ENCODE data around the gene ALPL. TPM values are rescaled to one million over a fixed set of nuclear protein-coding genes. Genes with fewer than 3 reads are reported as not detected.

The ALPL gene
- total and polyA plus RNA-seq, 4 donors, result 3.3 to 93.1 (median 40.7) TPM

- WGBS, result 94% methylated on average over 15 of the region's 15 CpGs
- peaks cover 8 to 21% (median 11%) of the 10 kb centered on the region in 4 donors for H3K4me1 ChIP-seq (ENCODE audit: control insufficient read depth in 4 of 4, insufficient read depth in 4 of 4, low read length in 3 of 4)
- no peaks in the 10 kb centered on the region for H3K27me3 ChIP-seq (ENCODE audit: control insufficient read depth in 4 of 4, insufficient read depth in 4 of 4, low read length in 3 of 4)
- H3K9me3 ChIP-seq (ENCODE audit: control insufficient read depth in 4 of 4, low read length in 3 of 4), result no peaks in the 10 kb centered on the region
- no peak overlapping the region for H3K9ac ChIP-seq (ENCODE audit: low read depth in 1 of 2, low read length in 2 of 2)
- TF ChIP-seq NR2F2 (IDR thresholded peaks at IDR 0.05), result peak; percentile 28
- TF ChIP-seq EGR1 (IDR thresholded peaks at IDR 0.05; ENCODE audit: low read depth in 2 of 2), result no peak
- TF ChIP-seq ATF3 (IDR thresholded peaks at IDR 0.05), result no peak
- DNase-seq (ENCODE audit: low spot score), result no peak
- no peak overlapping the region for H3K4me3 ChIP-seq (ENCODE audit: low read depth in 1 of 3, low read length in 3 of 3)
- peaks cover 0 to 16% (median 9%) of the 10 kb centered on the region in 4 donors for H3K36me3 ChIP-seq (ENCODE audit: control insufficient read depth in 4 of 4, insufficient read depth in 3 of 4, low read depth in 1 of 4, low read length in 3 of 4)
- H3K27ac ChIP-seq (ENCODE audit: low read depth in 1 of 2, low read length in 2 of 2), result no peak overlapping the region
Measured at GRCh38 chr1:21568006-21568746, 59.0 kb downstream of the ALPL start.

- H3K36me3 ChIP-seq (ENCODE audit: control insufficient read depth in 4 of 4, insufficient read depth in 3 of 4, low read depth in 1 of 4, low read length in 3 of 4), result peaks cover 0 to 12% (median 6%) of the 10 kb centered on the region in 4 donors
- no peaks in the 10 kb centered on the region for H3K27me3 ChIP-seq (ENCODE audit: control insufficient read depth in 4 of 4, insufficient read depth in 4 of 4, low read length in 3 of 4)
- no peak overlapping the region for H3K9ac ChIP-seq (ENCODE audit: low read depth in 1 of 2, low read length in 2 of 2)
- 91% methylated on average over 10 of the region's 10 CpGs for WGBS
- H3K9me3 ChIP-seq (ENCODE audit: control insufficient read depth in 4 of 4, low read length in 3 of 4), result no peaks in the 10 kb centered on the region
- H3K4me3 ChIP-seq (ENCODE audit: low read depth in 1 of 3, low read length in 3 of 3), result no peak overlapping the region
- no peak for DNase-seq (ENCODE audit: low spot score)
- H3K27ac ChIP-seq (ENCODE audit: low read depth in 1 of 2, low read length in 2 of 2), result no peak overlapping the region
- peaks cover 8 to 21% (median 11%) of the 10 kb centered on the region in 4 donors for H3K4me1 ChIP-seq (ENCODE audit: control insufficient read depth in 4 of 4, insufficient read depth in 4 of 4, low read length in 3 of 4)
- no peak for TF ChIP-seq HNF4G (IDR thresholded peaks at IDR 0.05)
- TF ChIP-seq RAD21 (IDR thresholded peaks at IDR 0.05), result no peak
- no peak for TF ChIP-seq MAX (IDR thresholded peaks at IDR 0.05)
- TF ChIP-seq NR2F2 (IDR thresholded peaks at IDR 0.05), result no peak
- TF ChIP-seq SP1 (IDR thresholded peaks at IDR 0.05), result no peak
- no peak for TF ChIP-seq FOXA1 (IDR thresholded peaks at IDR 0.05)
- TF ChIP-seq ZBTB33 (IDR thresholded peaks at IDR 0.05), result no peak
- TF ChIP-seq FOXA2 (IDR thresholded peaks at IDR 0.05), result no peak
Measured at GRCh38 chr1:21568809-21569385, 59.7 kb downstream of the ALPL start.

GRCh38 chr1:21569820-21570527, 60.8 kb downstream of the ALPL start:
- no peak for DNase-seq (ENCODE audit: low spot score)
- H3K27ac ChIP-seq (ENCODE audit: low read depth in 1 of 2, low read length in 2 of 2), result peak overlapping the region in 1 of 2 donors; percentile 38
- 46% methylated on average over 10 of the region's 10 CpGs for WGBS
- TF ChIP-seq YY1 (IDR thresholded peaks at IDR 0.05) (no peak), HNF4G (IDR thresholded peaks at IDR 0.05) (no peak), EGR1 (IDR thresholded peaks at IDR 0.05; ENCODE audit: low read depth in 2 of 2) (no peak), RXRA (IDR thresholded peaks at IDR 0.05) (peak; percentile 35 to 46), FOXA2 (IDR thresholded peaks at IDR 0.05) (no peak), FOXA1 (IDR thresholded peaks at IDR 0.05) (no peak), JUND (IDR thresholded peaks at IDR 0.05) (no peak), ATF3 (IDR thresholded peaks at IDR 0.05) (no peak), TAF1 (conservative IDR thresholded peaks at IDR 0.05) (no peak), REST (IDR thresholded peaks at IDR 0.05) (no peak), HNF4A (conservative IDR thresholded peaks at IDR 0.05) (peak; percentile 54 to 64), RAD21 (IDR thresholded peaks at IDR 0.05) (peak in 1 of 2 donors; percentile 55), MAX (IDR thresholded peaks at IDR 0.05) (no peak), GABPA (IDR thresholded peaks at IDR 0.05 in 1 of 2, conservative IDR thresholded peaks at IDR 0.05 in 1 of 2) (no peak), NR2F2 (IDR thresholded peaks at IDR 0.05) (peak; percentile 83), SP1 (IDR thresholded peaks at IDR 0.05) (peak; percentile 29)

More at GRCh38 chr1:21569820-21570527, 60.8 kb downstream of the ALPL start:
- H3K9ac ChIP-seq (ENCODE audit: low read depth in 1 of 2, low read length in 2 of 2), result no peak overlapping the region
- H3K36me3 ChIP-seq (ENCODE audit: control insufficient read depth in 4 of 4, insufficient read depth in 3 of 4, low read depth in 1 of 4, low read length in 3 of 4), result peaks cover 0 to 7% (median 1%) of the 10 kb centered on the region in 4 donors
- peaks cover 8 to 21% (median 11%) of the 10 kb centered on the region in 4 donors for H3K4me1 ChIP-seq (ENCODE audit: control insufficient read depth in 4 of 4, insufficient read depth in 4 of 4, low read length in 3 of 4)
- H3K9me3 ChIP-seq (ENCODE audit: control insufficient read depth in 4 of 4, low read length in 3 of 4), result no peaks in the 10 kb centered on the region
- H3K27me3 ChIP-seq (ENCODE audit: control insufficient read depth in 4 of 4, insufficient read depth in 4 of 4, low read length in 3 of 4), result no peaks in the 10 kb centered on the region
- no peak overlapping the region for H3K4me3 ChIP-seq (ENCODE audit: low read depth in 1 of 3, low read length in 3 of 3)

All from liver (tissue), 9 donors.